Mesodermal cell (in vitro differentiated cells): Measurements from ENCODE around the gene SSBP2.

Experiments
- H3K27ac ChIP-seq: 2 replicates; pipeline ENCODE4 v1.7.0; 2013; ENCODE audit warnings: mild to moderate bottlenecking, low read depth, low read length, moderate library complexity; ENCODE audit not compliant: severe bottlenecking
- H3K36me3 ChIP-seq: 2 replicates; pipeline ENCODE4 v1.7.1; 2013; ENCODE audit warnings: mild to moderate bottlenecking, low read length, moderate library complexity; ENCODE audit not compliant: control insufficient read depth, insufficient read depth
- H3K4me1 ChIP-seq: one replicate; pipeline ENCODE4 v1.7.1; 2013; ENCODE audit warnings: mild to moderate bottlenecking, low read length; ENCODE audit not compliant: insufficient read depth, control insufficient read depth, poor library complexity, severe bottlenecking
- H3K4me3 ChIP-seq: 2 replicates; pipeline ENCODE4 v1.7.0; 2013; ENCODE audit warnings: low read length, control low read depth, mild to moderate bottlenecking; ENCODE audit not compliant: insufficient read depth, poor library complexity, severe bottlenecking; ENCODE audit errors: extremely low read depth
- H3K9me3 ChIP-seq: 2 replicates; pipeline ENCODE4 v1.7.1; 2013; ENCODE audit warnings: mild to moderate bottlenecking, low read length, moderate library complexity; ENCODE audit not compliant: control insufficient read depth
- WGBS, 2 experiments: methylation state at CpG; one replicate each; pipeline ENCODE4 v1.1.5; 2013; ENCODE audit warnings: missing lambda C conversion rate in 2 of 2; ENCODE audit not compliant: insufficient coverage in 2 of 2; 5-methylcytosine and 5-hydroxymethylcytosine counted together

The SSBP2 gene

GRCh38 chr5:81572201-81572600 is 178.7 kb downstream of the SSBP2 start:
- Histone ChIP-seq H3K9me3 (no peaks in the 10 kb centered on the region), H3K4me3 (no peak overlapping the region), H3K4me1 (no peaks in the 10 kb centered on the region), H3K27ac (no peak overlapping the region), H3K36me3 (no peaks in the 10 kb centered on the region)

GRCh38 chr5:81558188-81558587 is 192.7 kb downstream of the SSBP2 start:
- H3K36me3 ChIP-seq: no peaks in the 10 kb centered on the region
- no peaks in the 10 kb centered on the region for H3K9me3 ChIP-seq
- no CpG with 5 or more reads among the region's 1 CpG for WGBS, 2 experiments
- H3K27ac ChIP-seq: no peak overlapping the region
- H3K4me1 ChIP-seq: no peaks in the 10 kb centered on the region
- H3K4me3 ChIP-seq: no peak overlapping the region

- Histone ChIP-seq H3K36me3 (no peaks in the 10 kb centered on the region), H3K4me1 (no peaks in the 10 kb centered on the region), H3K4me3 (no peak overlapping the region), H3K9me3 (no peaks in the 10 kb centered on the region), H3K27ac (no peak overlapping the region)
These were observed 194.1 kb downstream of the SSBP2 start for GRCh38 chr5:81556809-81557208.

GRCh38 chr5:81555865-81556264 is 195.0 kb downstream of the SSBP2 start:
- H3K9me3 ChIP-seq: no peaks in the 10 kb centered on the region
- H3K27ac ChIP-seq: no peak overlapping the region
- no peak overlapping the region for H3K4me3 ChIP-seq
- H3K36me3 ChIP-seq: no peaks in the 10 kb centered on the region
- no peaks in the 10 kb centered on the region for H3K4me1 ChIP-seq
- 90 to 100% methylated on average over 2 of the region's 2 CpGs for WGBS, 2 experiments

- Histone ChIP-seq H3K4me3 (no peak overlapping the region), H3K4me1 (no peaks in the 10 kb centered on the region), H3K9me3 (no peaks in the 10 kb centered on the region), H3K27ac (no peak overlapping the region), H3K36me3 (no peaks in the 10 kb centered on the region)
- WGBS, 2 experiments: no CpG with 5 or more reads among the region's 1 CpG
These were observed 196.2 kb downstream of the SSBP2 start for GRCh38 chr5:81554647-81555046.

- Histone ChIP-seq H3K4me1 (no peaks in the 10 kb centered on the region), H3K9me3 (no peaks in the 10 kb centered on the region), H3K27ac (peak overlapping the region; percentile 70), H3K4me3 (no peak overlapping the region), H3K36me3 (no peaks in the 10 kb centered on the region)
- no CpG with 5 or more reads among the region's 1 CpG for WGBS, 2 experiments
These were observed 197.2 kb downstream of the SSBP2 start for GRCh38 chr5:81553567-81554212.

GRCh38 chr5:81552852-81553566 is 197.9 kb downstream of the SSBP2 start:
- Histone ChIP-seq H3K27ac (peak overlapping the region; percentile 33), H3K4me3 (no peak overlapping the region), H3K4me1 (no peaks in the 10 kb centered on the region), H3K36me3 (no peaks in the 10 kb centered on the region), H3K9me3 (no peaks in the 10 kb centered on the region)
- WGBS, 2 experiments: no CpG with 5 or more reads among the region's 2 CpGs

GRCh38 chr5:81549123-81549522 is 201.8 kb downstream of the SSBP2 start:
- Histone ChIP-seq H3K9me3 (no peaks in the 10 kb centered on the region), H3K4me3 (no peak overlapping the region), H3K36me3 (no peaks in the 10 kb centered on the region), H3K4me1 (no peaks in the 10 kb centered on the region), H3K27ac (no peak overlapping the region)
- 97 to 98% methylated on average over 3 to 4 of the region's 7 CpGs for WGBS, 2 experiments

GRCh38 chr5:81547001-81547400 is 203.9 kb downstream of the SSBP2 start:
- no peaks in the 10 kb centered on the region for H3K36me3 ChIP-seq
- H3K27ac ChIP-seq: no peak overlapping the region
- H3K4me3 ChIP-seq: no peak overlapping the region
- H3K9me3 ChIP-seq: no peaks in the 10 kb centered on the region
- 95 to 100% methylated on average over 1 to 3 of the region's 3 CpGs for WGBS, 2 experiments
- H3K4me1 ChIP-seq: no peaks in the 10 kb centered on the region

GRCh38 chr5:81545911-81546310 is 205.0 kb downstream of the SSBP2 start:
- H3K4me3 ChIP-seq: no peak overlapping the region
- no peak overlapping the region for H3K27ac ChIP-seq
- no peaks in the 10 kb centered on the region for H3K4me1 ChIP-seq
- no peaks in the 10 kb centered on the region for H3K9me3 ChIP-seq
- no peaks in the 10 kb centered on the region for H3K36me3 ChIP-seq

- WGBS, 2 experiments: no CpG with 5 or more reads among the region's 1 CpG
These were observed 206.4 kb downstream of the SSBP2 start for GRCh38 chr5:81544351-81545018.

More at GRCh38 chr5:81544351-81545018, 206.4 kb downstream of the SSBP2 start:
- Histone ChIP-seq H3K4me3 (no peak overlapping the region), H3K4me1 (no peaks in the 10 kb centered on the region), H3K9me3 (no peaks in the 10 kb centered on the region), H3K36me3 (no peaks in the 10 kb centered on the region), H3K27ac (no peak overlapping the region)
